GM18858 (cell line): ENCODE data around the gene IMPDH1.

Source experiments
- ATAC-seq: cut with Tn5 transposase; IDR thresholded peaks from one replicate; pipeline ENCODE4 v1.9.1; 2021; ENCODE audit not compliant: unreplicated experiment

The IMPDH1 gene

GRCh38 chr7:128389618-128390329, 20.0 kb downstream of the IMPDH1 start:
- no peak for ATAC-seq

GRCh38 chr7:128389085-128389617, 20.6 kb downstream of the IMPDH1 start:
- no peak for ATAC-seq

GRCh38 chr7:128388145-128388485, 21.7 kb downstream of the IMPDH1 start:
- no peak for ATAC-seq

- ATAC-seq = no peak
Observed at GRCh38 chr7:128387216-128388144, 22.3 kb downstream of the IMPDH1 start.

GRCh38 chr7:128385988-128386925, 23.5 kb downstream of the IMPDH1 start:
- no peak for ATAC-seq

GRCh38 chr7:128384726-128385125, 25.1 kb downstream of the IMPDH1 start:
- ATAC-seq = no peak

GRCh38 chr7:128383776-128384175, 26.0 kb downstream of the IMPDH1 start:
- no peak for ATAC-seq

- no peak for ATAC-seq
Observed at GRCh38 chr7:128381161-128381821, 28.5 kb downstream of the IMPDH1 start.

- ATAC-seq = no peak
Observed at GRCh38 chr7:128380483-128381106, 29.2 kb downstream of the IMPDH1 start.

- no peak for ATAC-seq
Observed at GRCh38 chr7:128379900-128380479, 29.8 kb downstream of the IMPDH1 start.

GRCh38 chr7:128378637-128379036, 31.1 kb downstream of the IMPDH1 start:
- no peak for ATAC-seq

GRCh38 chr7:128376077-128376476, 33.7 kb downstream of the IMPDH1 start:
- ATAC-seq = no peak

- no peak for ATAC-seq
Observed at GRCh38 chr7:128374041-128374440, 35.7 kb downstream of the IMPDH1 start.

- ATAC-seq = no peak
Observed at GRCh38 chr7:128373606-128374005, 36.2 kb downstream of the IMPDH1 start.

GRCh38 chr7:128370491-128370890, 39.3 kb downstream of the IMPDH1 start:
- no peak for ATAC-seq

GRCh38 chr7:128366986-128367385, 42.8 kb downstream of the IMPDH1 start:
- ATAC-seq = no peak

- ATAC-seq = no peak
Observed at GRCh38 chr7:128366300-128366699, 43.5 kb downstream of the IMPDH1 start.

- no peak for ATAC-seq
Observed at GRCh38 chr7:128365432-128365831, 44.4 kb downstream of the IMPDH1 start.

- no peak for ATAC-seq
Observed at GRCh38 chr7:128364166-128364870, 45.5 kb downstream of the IMPDH1 start.
